Ovary (tissue), 9 donors: ENCODE measurements around the gene HEMGN. TPM values are rescaled to one million over a fixed set of nuclear protein-coding genes. Genes with fewer than 3 reads are reported as not detected.

ENCODE experiments used
- DNase-seq, 5 donors: peaks; one replicate each; pipeline ENCODE4 v3.0.0-alpha.2; 2019 to 2020
- H3K27ac ChIP-seq, 2 donors: fragments of 200-600 bp; one replicate each; pipeline versions ENCODE4 v1.5.1 to v1.8.0; 2019 to 2022
- H3K27me3 ChIP-seq: fragments of 200-600 bp; one replicate; pipeline ENCODE4 v1.8.0; 2022
- H3K36me3 ChIP-seq: fragments of 200-600 bp; sonication (generic); one replicate; pipeline ENCODE4 v1.5.1; 2019
- H3K4me1 ChIP-seq: one replicate; pipeline ENCODE4 v1.8.1; 2013; ENCODE audit warnings: mild to moderate bottlenecking, moderate library complexity; ENCODE audit not compliant: insufficient read depth
- H3K4me3 ChIP-seq: fragments of 200-600 bp; sonication (generic); one replicate; pipeline ENCODE4 v1.5.1; 2017
- H3K9me3 ChIP-seq, 2 donors: fragments of 200-600 bp in 1 of 2; sonication (generic) in 1 of 2; one replicate each; pipeline versions ENCODE4 v1.5.1 to v1.8.1; 2013 to 2019; ENCODE audit warnings: mild to moderate bottlenecking in 1 of 2, moderate library complexity in 1 of 2
- CTCF ChIP-seq, 3 donors: fragments of 450-650 bp in 2 of 3; fragments of 200-600 bp in 1 of 3; IDR thresholded peaks; one replicate each; pipeline versions ENCODE4 v1.5.1 to v1.8.0; 2016 to 2022; ENCODE audit warnings: antibody characterized with exemption in 3 of 3, mild to moderate bottlenecking in 1 of 3
- EP300 ChIP-seq: sonication (generic); formaldehyde crosslinking; IDR thresholded peaks from one replicate; pipeline ENCODE4 v1.6.1; 2017; ENCODE audit warnings: antibody characterized with exemption
- POLR2A ChIP-seq: fragments of 450-650 bp; IDR thresholded peaks from one replicate; pipeline ENCODE4 v1.6.1; 2017; ENCODE audit warnings: antibody characterized with exemption, mild to moderate bottlenecking, moderate library complexity
- WGBS, 3 donors: extraction: QIAGEN DNeasy Blood & Tissue Kit in 1 of 3; methylation state at CpG; one replicate each; pipeline versions ENCODE4 v1.1.5 to v1.1.7; 2013 to 2017; 5-methylcytosine and 5-hydroxymethylcytosine counted together
- intact Hi-C, 4 donors: fragments of 100-400 bp; cut with DNase I; formaldehyde crosslinking; loops; one replicate each; pipeline versions ENCODE4 v1.11.0 to v1.15.1; 2022 to 2023
- polyA plus RNA-seq, 2 donors: library from polyadenylated mRNA; stranded (reverse); fragments of 200-250 nt in 1 of 2; fragments of 350-450 nt in 1 of 2; fragmentation: Illumina TruSeq in 1 of 2; extraction: RNeasy Lipid Tissue Mini Kit (QIAGEN cat#74804) in 1 of 2; gene quantifications; one replicate each; pipeline ENCODE4 v1.2.3, GENCODE V29; 2013 to 2014
- total RNA-seq, 7 donors: library from RNA; depleted of rRNA in 2 of 7; stranded (reverse); fragments of >200 nt in 2 of 7; fragmentation: NEBNext Ultra II Directional in 3 of 7; extraction: Animal tissue kit (Norgen Biotek cat#: 25700) in 3 of 7; gene quantifications; one replicate each; pipeline versions ENCODE4 v1.1.0 to v1.2.4, GENCODE V29; 2016 to 2023
- donor health status: DM: no; HTN: no; CAD: no; lungs with moderate emphysema.
- donor health status: DM: no; HTN: no; CAD: no.
- donor health status: Bipolar disorder and iron deficiency.
- donor health status: DM: yes; HTN: yes; CAD: no.
- donor health status: DM: no; HTN: no; CAD: no.
- donor health status: DM: yes; HTN: yes; CAD: no.

HEMGN gene
- total and polyA plus RNA-seq, 9 donors, result 0.10 to 0.53 TPM; not detected in 7

GRCh38 chr9:97911528-97911927 lies 26.4 kb downstream of the HEMGN start:
- intact Hi-C loops, result no loop called here

GRCh38 chr9:97910357-97910756 lies 27.6 kb downstream of the HEMGN start:
- Histone ChIP-seq H3K36me3 (no peaks in the 10 kb centered on the region), H3K27me3 (no peaks in the 10 kb centered on the region), H3K4me3 (no peak overlapping the region), H3K27ac (no peak overlapping the region), H3K9me3 (no peaks in the 10 kb centered on the region), H3K4me1 (no peaks in the 10 kb centered on the region)
- intact Hi-C loops, result no loop called here
- DNase-seq, result no peak
- 88 to 90% (median 90%) methylated on average over 6 of the region's 6 CpGs for WGBS, 3 donors
- no peak for TF ChIP-seq EP300
- TF ChIP-seq POLR2A, result no peak
- no peak for TF ChIP-seq CTCF (IDR thresholded peaks at IDR 0.05)

More at GRCh38 chr9:97911528-97911927, 26.4 kb downstream of the HEMGN start:
- 88 to 94% (median 92%) methylated on average over 2 of the region's 2 CpGs for WGBS, 3 donors
- no peaks in the 10 kb centered on the region for H3K27me3 ChIP-seq
- no peak overlapping the region for H3K27ac ChIP-seq
- no peaks in the 10 kb centered on the region for H3K36me3 ChIP-seq
- no peaks in the 10 kb centered on the region for H3K9me3 ChIP-seq
- DNase-seq, result no peak
- no peaks in the 10 kb centered on the region for H3K4me1 ChIP-seq
- no peak overlapping the region for H3K4me3 ChIP-seq
- TF ChIP-seq EP300 (no peak), POLR2A (no peak), CTCF (IDR thresholded peaks at IDR 0.05) (no peak)

- no peaks in the 10 kb centered on the region for H3K9me3 ChIP-seq
- no peak overlapping the region for H3K4me3 ChIP-seq
- no peaks in the 10 kb centered on the region for H3K27me3 ChIP-seq
- intact Hi-C loops, result no loop called here
- H3K36me3 ChIP-seq, result no peaks in the 10 kb centered on the region
- H3K4me1 ChIP-seq, result no peaks in the 10 kb centered on the region
- WGBS, 3 donors, result 86 to 90% (median 89%) methylated on average over 1 of the region's 1 CpG
- H3K27ac ChIP-seq, result no peak overlapping the region
- TF ChIP-seq EP300 (no peak), CTCF (IDR thresholded peaks at IDR 0.05) (no peak), POLR2A (no peak)
- no peak for DNase-seq
Measured at GRCh38 chr9:97908705-97909104, 29.3 kb downstream of the HEMGN start.

- no peak for TF ChIP-seq CTCF (IDR thresholded peaks at IDR 0.05)
- TF ChIP-seq EP300, result no peak
- no peak for TF ChIP-seq POLR2A
- 86 to 88% (median 87%) methylated on average over 5 of the region's 5 CpGs for WGBS, 3 donors
- Histone ChIP-seq H3K4me1 (no peaks in the 10 kb centered on the region), H3K27me3 (no peaks in the 10 kb centered on the region), H3K36me3 (no peaks in the 10 kb centered on the region), H3K9me3 (no peaks in the 10 kb centered on the region), H3K4me3 (no peak overlapping the region), H3K27ac (no peak overlapping the region)
- DNase-seq, result no peak
- intact Hi-C loops, result no loop called here
Measured at GRCh38 chr9:97907632-97908031, 30.3 kb downstream of the HEMGN start.
